Activated CD8-positive, alpha-beta memory T cell treated with anti-CD3 and anti-CD28 coated beads, Interleukin-2, amount 50 U/mL, for 4 hours (primary cell): ENCODE data around the gene SLC9A7.

ENCODE experiments used
- DNase-seq: peaks from one replicate; pipeline ENCODE4 v3.0.0-alpha.2; 2020

SLC9A7 gene

DNA sequence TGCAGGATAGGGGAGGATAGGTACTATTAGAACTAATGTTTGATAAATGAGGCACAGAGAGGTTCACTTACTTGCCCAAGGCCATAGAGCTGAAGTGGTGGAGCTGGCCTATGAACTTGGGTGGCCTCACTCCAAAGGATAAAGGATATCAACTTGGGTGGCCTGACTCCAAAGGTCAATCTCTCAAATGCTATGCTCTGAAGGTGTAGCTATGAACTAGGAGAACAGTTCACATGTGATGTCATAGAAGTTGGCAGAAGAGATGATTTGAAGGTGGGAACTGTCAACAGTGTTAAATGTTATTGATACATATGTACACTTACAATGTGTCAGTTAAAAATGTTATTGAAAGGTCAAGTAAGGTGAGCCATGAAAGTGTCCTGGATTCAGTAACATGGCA lies 191.5 kb downstream of the SLC9A7 start:
- no peak for DNase-seq

DNA sequence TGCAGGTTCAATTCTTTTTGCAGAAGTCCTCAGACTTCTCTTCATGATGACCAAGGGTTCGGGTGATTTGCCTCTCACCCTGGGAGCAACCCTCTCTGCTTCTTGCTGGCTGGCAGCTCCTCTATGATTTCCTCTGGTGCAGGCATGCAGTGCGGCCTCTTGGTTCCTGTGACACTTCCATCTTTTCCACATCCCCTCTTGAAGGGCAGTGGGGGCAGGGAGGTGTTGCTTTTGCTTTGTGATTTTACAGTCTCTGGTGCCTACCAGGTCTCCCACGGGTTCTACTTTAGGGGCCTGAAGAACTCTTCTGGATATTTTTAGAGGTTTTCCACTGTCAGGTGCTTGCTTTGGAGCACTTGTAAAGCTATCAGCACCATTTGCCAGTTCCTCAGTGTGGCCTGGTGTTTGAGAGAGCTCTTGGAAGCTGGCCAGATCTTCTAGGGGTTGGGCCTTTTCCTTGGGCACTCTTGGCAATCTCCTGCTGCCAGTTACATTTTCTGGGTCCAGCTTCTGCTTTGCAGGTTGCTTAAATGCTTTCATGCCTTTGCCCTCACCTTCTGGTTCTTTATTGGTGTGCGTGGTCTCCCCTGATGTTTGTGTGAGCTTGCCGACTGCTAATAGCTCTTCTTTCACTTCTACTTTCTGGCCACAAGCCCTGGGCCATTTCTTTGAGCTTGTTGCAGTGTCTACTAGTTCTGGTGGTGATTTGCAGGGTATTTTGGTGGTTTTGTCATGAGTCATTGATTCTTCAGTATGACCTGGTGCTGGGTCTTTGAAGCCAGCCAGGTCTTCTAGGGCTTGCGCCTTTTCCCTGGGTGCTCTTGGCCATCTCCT lies 196.9 kb downstream of the SLC9A7 start:
- no peak for DNase-seq

DNA sequence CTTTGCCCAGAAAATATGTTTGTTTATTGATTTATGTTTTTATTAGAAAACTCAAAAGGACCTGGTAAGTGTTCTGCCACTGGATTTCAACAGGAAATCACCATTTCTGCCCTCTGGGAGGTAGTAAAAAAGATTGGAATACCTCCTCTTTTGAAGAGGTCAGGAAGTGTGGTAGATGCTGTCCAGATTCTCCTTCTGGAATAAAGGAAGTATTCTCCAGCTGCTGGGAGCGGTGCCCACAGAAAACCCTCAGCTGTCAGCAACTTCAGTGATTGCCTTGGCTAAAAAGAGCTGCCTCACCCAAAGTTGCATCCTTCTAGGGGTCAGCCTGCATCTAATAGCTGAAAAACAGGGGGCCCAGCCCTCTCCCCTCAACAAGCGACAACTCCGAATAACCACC lies 199.9 kb downstream of the SLC9A7 start:
- no peak for DNase-seq

DNA sequence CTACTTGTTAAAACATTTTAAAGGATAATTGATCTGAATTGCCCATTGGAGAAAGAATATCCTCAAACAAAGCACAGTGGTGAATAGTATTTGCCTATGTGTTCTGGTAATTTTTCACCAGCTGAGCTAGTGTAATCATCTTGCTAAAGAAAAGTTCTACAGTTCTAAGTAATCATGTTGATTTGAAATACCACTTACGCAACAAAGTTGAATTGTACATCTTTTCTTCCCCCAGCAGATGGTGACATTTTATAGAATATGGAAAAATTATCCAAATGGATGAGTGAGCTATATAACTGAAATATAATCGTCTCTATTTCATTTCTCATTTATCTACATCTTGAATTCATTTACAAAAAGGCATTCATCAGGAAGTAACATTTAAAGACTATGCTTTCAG lies 204.0 kb downstream of the SLC9A7 start:
- DNase-seq = no peak

DNA sequence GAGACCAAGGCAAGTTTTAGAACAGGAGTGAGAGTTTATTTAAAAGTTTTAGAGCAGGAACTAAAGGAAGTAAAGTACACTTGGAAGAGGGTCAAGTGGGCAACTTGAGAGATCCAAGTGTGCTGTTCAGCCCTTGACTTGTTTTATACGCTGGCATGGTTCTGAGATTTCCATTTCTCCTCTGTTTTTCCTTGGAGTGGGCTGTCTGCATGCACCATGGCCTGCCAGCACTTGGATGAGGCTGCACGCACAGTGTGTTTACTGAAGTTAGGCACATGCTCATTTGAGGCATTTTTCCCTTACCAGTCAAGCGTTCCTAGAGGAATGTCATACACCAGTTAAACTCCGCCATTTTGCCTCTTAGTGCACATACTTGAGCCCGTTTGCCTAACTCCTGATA lies 205.0 kb downstream of the SLC9A7 start:
- DNase-seq = no peak

DNA sequence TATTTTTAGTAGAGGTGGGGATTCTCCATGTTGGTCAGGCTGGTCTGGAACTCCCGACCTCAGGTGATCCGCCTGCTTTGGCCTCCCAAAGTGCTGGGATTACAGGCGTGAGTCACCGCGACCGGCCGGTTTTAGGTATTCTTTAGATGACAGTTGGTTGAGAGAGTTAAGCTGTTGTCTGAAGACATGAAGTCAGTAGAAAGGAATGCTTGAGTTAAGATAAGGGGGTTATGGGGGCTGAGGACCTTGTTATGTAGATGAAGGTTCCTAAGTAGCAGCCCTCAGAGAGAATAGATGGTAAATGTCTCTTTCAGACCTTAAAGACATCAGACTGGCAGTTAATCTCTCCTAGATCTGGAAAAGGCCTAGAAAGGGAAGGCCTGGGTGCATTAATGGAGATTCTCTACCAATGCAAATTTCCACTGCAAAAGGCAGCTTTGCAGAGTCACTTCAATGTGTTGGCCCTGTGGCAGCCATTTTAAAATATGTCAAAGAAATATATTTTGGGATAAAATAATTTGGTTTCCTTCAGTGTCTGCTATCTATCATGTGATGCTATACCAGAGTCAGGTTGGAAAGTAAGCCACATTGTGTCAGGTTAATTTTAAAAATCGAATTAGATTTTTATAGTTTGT lies 207.3 kb downstream of the SLC9A7 start:
- DNase-seq = no peak

DNA sequence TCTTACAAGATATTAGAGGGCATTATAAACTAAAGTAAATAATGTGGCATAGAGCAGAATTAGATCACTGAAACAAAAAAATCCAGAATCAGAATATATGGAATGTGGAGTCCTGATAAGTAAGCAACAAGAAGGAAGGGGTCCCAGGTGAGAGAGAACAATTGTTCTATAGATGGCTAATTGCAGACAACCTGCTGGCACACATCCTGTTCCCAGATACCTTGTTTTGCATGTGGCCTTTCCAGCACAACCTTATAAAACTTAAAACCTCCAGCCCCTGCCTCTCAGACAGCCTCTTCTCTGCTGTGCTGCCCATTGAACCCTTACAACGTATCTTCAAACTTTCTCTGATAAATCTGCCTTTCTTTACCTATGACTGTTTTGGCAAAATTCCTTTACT lies 209.0 kb downstream of the SLC9A7 start:
- no peak for DNase-seq
